Esophagus squamous epithelium (tissue), 4 donors: ENCODE results near the gene ZNF521.

ENCODE experiments used
- CTCF ChIP-seq, 6 experiments: fragments of 450-650 bp in 4 of 6; fragments of 200-600 bp in 2 of 6; sonication (generic) in 2 of 6; IDR thresholded peaks; one replicate each; pipeline ENCODE4 v1.5.1; 2016 to 2019; ENCODE audit warnings: antibody characterized with exemption in 6 of 6, mild to moderate bottlenecking in 4 of 6, moderate library complexity in 4 of 6
- POLR2A ChIP-seq, 4 donors: fragments of 450-650 bp; IDR thresholded peaks; one replicate each; pipeline ENCODE4 v1.6.1; 2017; ENCODE audit warnings: antibody characterized with exemption in 4 of 4, mild to moderate bottlenecking in 4 of 4, moderate library complexity in 3 of 4

DNA sequence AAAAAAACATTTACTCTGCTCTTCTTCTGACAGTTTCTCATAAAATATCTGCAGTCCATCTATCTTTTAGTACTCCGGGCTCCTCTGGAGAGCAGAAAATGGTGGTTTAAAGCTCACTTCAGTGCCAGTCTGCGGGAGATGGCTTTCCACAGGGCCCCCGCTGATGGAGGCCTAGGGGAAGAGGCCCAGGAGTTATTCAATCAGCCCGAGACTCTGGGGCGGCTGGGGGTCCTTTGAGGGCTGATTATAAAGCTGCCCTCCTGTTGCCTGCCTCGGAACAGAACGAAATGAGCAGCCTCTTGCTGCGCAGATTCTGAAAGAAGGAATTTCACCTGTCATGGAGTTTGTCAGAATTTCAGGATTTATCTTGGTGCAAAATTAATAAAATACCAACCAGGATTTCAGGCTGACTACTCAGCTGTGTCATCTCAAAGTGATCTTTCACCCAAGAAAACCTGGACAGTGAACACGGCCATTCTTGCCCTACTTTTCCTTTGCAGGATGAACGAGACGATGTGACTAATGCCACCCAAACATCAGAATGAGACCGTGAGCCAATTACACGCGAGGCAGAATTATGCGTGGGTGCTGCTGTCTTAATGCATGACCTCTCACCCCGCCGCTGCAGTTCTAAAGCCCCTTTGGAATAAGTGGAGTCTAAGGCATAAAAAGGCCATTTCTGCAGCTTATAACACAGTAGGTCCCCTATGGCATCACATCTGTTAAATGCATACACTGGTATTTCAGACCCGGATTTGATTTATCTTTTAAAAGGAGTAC is 273.8 kb downstream of the ZNF521 start:
- TF ChIP-seq CTCF (IDR thresholded peaks at IDR 0.05) (no peak), POLR2A (IDR thresholded peaks at IDR 0.05) (no peak)
